SK-N-DZ (cell line): ENCODE data around the gene SLC25A41. TPM values are rescaled to one million over a fixed set of nuclear protein-coding genes. Genes with fewer than 3 reads are reported as not detected.

ENCODE experiments used
- DNase-seq: peaks from one replicate; pipeline ENCODE4 v3.0.0-alpha.2; 2015; ENCODE audit warnings: low spot score
- polyA plus RNA-seq, 2 experiments: library from polyadenylated mRNA; depleted of rRNA; stranded (reverse); fragments of >200 nt; gene quantifications; 2 replicates each; pipeline ENCODE4 v1.2.3, GENCODE V29; 2014

The SLC25A41 gene
- polyA plus RNA-seq (2014; cell fraction: cytosol; rRNA removed): 0.54 and 1.9 TPM in 2 replicates
- polyA plus RNA-seq (2014; cell fraction: nucleus; rRNA removed): 0.85 TPM in 1 of 2 replicates, not detected in the other

GRCh38 chr19:6433663-6434062, at the start of gene SLC25A41:
Gene SLC25A41, minus strand, starts transcription at chr19:6433763. Its CDS starts 70 bp downstream, at chr19:6433693.
- DNase-seq: no peak

- no peak for DNase-seq
Measured at GRCh38 chr19:6483235-6483634, 49.7 kb upstream of the SLC25A41 start.

DNA sequence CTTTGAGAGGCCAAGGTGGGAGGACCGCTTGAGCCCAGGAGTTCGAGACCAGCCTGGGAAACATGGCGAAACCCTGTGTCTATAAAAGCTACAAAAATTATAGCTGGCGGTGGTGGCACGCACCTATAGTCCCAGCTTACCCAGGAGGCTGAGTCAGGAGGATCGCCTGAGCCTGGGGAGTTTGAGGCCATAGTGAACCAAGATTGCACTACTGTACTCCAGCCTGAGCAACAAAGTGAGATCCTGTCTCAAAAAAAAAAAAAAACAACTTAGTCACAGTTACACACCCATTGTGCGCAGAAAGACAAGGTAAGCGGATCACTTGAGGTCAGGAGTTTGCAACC, 48.8 kb upstream of the SLC25A41 start:
- no peak for DNase-seq

GRCh38 chr19:6481541-6482342, 48.2 kb upstream of the SLC25A41 start, which contains the start of gene DENND1C:
Gene DENND1C, minus strand, starts transcription at chr19:6481787. Its CDS starts 92 bp downstream, at chr19:6481695.
- peak; percentile 33 for DNase-seq

DNA sequence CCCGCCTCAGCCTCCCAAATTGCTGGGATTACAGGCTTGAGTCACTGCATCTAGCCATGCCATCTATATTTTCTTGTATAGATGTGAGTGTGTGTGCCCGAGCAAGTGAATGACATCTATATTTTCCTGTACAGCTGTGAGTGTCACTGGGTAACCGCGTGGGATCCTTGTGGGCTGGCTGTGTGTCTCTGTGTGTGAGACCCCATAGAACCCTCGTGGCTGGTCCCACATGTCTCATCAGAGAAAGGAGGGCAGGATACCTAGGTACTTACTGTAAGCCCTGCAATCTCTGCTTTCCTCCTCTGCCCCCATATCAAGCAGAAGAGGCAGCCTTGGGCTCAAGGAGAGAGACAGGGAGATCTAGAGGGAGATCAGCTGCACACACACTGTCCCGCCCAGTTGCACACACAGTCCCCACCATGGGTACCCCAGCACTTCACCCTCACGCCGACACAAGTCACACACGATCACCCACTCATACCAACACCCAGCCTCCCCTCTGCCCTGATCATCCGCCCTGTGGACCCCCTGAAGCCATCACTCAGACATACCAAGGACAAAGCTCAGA, 47.4 kb upstream of the SLC25A41 start:
- no peak for DNase-seq

- DNase-seq: no peak
Measured at GRCh38 chr19:6479836-6480398, 46.4 kb upstream of the SLC25A41 start.

DNA sequence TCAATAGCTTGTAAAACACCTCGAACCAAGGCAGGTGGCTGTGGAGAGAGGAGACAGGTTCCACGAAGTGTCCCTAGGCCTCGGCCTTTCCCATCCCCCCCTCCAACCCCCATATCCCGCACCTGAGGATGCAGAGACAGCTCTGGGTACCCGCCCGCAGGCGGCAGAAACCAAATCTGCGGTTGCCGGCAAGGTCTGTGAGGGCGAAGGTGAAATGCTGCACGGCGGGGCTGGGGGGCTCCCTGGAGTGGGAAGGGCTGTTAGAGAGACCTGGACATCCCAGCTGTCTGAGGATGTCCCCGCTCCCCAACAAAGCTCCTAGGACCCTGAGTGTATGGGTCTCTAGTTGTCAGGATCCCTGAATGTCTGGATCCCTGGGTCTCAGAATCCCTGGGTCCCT, 45.3 kb upstream of the SLC25A41 start:
- DNase-seq: no peak

GRCh38 chr19:6476896-6477431, 43.4 kb upstream of the SLC25A41 start:
- no peak for DNase-seq

DNA sequence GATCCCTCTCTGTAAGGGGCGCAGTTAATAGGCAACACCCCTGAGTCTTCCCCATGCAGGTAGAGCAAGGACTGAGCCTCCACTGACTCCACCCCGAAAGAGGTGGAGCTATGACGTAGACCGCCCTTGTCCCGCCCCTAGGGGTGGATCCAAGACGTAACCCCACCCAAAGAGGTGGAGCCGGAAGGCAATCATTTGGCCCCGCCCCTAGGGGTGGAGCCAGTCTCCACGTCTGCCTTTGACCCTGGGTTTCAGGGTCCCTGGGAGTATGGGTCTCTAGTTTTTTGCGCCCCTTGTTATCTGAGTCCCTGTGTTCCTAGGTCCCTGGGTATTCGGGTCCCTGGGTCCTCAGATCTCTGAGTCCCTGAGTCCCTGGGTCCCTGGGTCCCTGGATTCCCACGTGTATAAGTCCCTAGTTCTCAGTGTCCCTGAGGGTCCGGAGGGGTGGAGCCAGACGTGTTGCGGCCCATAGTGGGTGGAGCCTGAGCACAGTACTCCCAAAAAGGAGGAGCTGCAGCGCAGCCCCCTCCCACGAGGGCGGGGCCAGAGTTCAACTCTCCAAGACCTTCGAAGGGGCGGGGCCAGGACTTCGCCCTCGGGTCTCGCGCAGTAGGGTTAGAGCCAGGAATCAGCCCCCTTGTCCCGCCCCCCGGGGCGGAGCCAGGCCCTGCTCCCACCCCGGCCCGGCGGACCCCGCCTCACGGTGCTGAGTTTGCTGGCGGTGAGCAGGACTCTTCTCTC, 42.8 kb upstream of the SLC25A41 start:
- DNase-seq: peak; percentile 63

DNA sequence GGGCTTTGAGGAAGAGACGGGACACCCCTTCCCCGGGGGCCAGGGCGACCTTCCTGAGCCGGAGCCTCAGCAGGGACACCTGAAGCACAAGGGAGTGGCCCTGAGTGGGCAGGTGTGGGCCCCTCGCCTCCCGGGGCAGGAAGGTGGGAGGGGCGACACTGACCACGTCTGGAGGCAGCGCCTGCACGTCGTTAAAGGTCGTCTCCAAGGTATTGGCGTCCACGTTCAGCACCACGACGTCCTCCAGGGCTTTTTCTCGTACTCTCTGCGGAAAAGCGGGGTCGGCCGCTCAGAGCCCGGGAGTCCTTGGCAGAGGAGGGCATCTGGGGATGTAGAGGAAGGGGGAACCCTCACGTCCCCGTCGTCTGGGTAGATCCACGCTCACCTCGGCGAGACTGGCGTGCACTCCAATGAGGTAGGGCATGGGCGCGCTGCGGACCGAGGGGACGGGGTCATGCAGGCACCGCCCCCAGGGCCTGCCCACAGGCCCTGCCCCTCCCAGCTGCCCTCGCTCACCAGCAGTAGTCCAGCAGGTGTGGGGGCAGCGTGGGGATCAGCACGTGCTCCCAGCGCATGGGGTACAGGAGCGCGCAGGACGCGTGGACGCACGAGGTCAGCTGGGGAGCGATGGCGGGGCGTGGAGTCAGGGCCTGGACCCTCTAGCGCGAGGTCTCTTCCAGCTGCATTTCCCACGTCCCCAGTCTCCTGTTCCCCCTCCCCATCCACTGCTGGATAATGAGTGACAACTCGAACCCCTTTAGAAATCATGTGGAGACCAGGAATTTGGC, 42.0 kb upstream of the SLC25A41 start:
- no peak for DNase-seq

DNA sequence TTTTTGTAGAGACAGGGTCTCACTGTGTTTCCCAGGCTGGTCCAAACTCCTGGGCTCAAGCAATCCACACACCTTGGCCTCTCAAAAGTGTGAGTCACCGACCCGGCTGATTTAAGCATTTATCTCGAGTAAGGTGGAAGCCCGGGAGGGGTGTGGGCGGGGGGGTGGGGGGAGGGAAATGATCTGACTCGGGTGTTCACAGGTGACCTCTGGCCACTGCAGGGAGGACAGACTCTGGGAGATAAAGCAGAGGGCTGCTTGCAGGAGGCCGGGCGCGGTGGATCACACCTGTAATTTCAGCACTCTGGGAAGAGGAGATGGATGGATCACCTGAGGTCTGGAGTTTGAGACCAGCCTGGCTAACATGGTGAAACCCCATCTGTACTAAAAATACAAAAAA, 40.1 kb upstream of the SLC25A41 start:
- no peak for DNase-seq

GRCh38 chr19:6472713-6473112, 39.1 kb upstream of the SLC25A41 start:
- DNase-seq: no peak

DNA sequence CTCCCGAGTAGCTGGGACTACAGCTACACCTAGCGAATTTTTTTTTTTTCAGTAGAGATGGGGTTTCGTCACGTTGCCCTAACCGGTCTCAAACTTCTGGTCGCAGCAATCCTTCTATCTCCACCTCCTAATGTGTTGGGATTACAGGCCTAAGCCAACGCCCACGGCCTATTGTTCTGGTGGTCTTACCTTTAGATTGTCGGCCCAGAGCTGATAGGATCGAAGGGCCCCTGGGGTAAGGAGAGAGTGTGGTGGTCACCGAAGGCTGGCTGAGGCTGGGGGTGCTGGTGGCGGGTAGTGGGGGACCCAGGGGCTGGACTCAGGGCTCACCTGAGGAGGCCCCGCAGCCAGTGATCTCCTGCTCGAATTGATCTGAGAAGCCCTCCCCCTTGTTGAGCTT, 37.5 kb upstream of the SLC25A41 start:
- DNase-seq: no peak

DNA sequence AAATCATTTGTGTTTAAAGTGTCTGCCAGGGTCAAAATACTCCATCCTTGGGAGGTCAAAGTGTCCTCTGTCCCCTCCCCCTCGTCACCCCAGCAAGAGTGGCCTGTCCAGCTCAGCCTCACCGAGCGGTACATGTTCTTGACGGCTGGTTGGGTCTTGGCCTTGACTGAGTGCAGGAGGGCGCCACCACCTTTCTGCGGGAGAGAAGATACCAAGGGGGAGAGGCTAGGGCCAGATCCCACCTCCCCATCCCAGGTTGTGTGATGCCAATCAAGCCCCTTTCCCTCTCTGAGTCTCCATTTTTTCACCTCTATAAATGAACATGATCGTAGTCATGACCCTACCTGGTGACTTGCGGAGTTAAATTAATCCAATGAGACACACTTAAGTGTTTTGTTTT, 36.6 kb upstream of the SLC25A41 start:
- no peak for DNase-seq

GRCh38 chr19:6467384-6467783, 33.8 kb upstream of the SLC25A41 start:
- no peak for DNase-seq

DNA sequence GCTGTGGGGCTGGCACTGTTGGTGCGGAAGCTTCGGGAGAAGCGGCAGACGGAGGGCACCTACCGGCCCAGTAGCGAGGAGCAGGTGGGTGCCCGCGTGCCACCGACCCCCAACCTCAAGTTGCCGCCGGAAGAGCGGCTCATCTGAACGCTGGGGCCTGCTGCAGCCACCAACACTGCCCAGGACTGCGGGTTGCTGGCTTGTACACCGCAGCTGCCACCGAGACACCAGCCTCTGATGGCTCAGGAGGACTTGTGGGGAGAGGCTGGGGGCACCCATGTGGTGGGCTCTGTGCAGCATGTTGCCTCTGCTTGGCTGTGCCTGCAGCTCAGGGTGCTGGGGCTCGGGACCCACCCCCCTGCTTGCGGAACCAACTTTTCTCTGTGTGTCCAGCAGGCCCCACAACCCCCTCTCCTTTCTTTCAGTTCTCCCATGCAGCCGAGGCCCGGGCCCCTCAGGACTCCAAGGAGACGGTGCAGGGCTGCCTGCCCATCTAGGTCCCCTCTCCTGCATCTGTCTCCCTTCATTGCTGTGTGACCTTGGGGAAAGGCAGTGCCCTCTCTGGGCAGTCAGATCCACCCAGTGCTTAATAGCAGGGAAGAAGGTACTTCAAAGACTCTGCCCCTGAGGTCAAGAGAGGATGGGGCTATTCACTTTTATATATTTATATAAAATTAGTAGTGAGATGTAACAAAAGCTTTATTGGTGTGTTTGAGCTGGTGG, 33.1 kb upstream of the SLC25A41 start:
- no peak for DNase-seq

DNA sequence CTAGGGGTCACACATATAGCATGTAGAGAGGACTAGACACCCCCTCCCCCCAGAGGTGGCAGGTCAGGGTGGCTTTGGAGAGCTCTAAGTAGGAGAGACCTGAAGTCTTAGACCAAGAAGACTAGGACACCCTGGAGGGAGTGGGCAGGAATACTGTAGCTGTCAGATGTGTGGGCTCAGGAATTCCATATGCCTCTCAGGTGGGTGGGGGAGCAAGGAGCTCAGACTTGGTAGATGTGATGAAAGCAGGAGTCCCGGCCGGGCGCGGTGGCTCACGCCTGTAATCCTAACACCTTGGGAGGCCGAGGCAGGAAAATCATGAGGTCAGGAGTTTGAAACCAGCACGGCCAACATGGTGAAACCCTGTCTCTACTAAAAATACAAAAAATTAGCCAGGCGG, 32.1 kb upstream of the SLC25A41 start:
- no peak for DNase-seq

GRCh38 chr19:6465006-6465405, 31.4 kb upstream of the SLC25A41 start:
- no peak for DNase-seq

- no peak for DNase-seq
Measured at GRCh38 chr19:6464070-6464873, 30.7 kb upstream of the SLC25A41 start, which contains the start of gene CRB3. Gene CRB3, plus strand, starts transcription at chr19:6464271. Its CDS starts 431 bp downstream, at chr19:6464702.
